Panc1 (cell line): ENCODE data around the gene RNASET2. TPM values are rescaled to one million over a fixed set of nuclear protein-coding genes. Genes with fewer than 3 reads are reported as not detected.

Experiments used
- ATAC-seq: fragments of 200-7000 bp; cut with Tn5 transposase; 2 replicates; pipeline ENCODE4 v1.9.1; 2020; ENCODE audit warnings: mild to moderate bottlenecking, moderate library complexity
- BruUV-seq: library from RNA; stranded (reverse); fragments of 400-500 nt; replicated peaks from 2 replicates; lab custom pipeline; 2021; lab: Mats Ljungman, UMichigan
- CTCF ChIA-PET: fragments of 300-600 bp; sonication (Branson Sonifier 250); formaldehyde crosslinking; loops from one replicate; lab custom pipeline; 2022; ENCODE audit warnings: antibody characterized with exemption; lab: Charles Lee
- POLR2A ChIA-PET: fragments of 300-600 bp; sonication (Branson Sonifier 250); formaldehyde crosslinking; loops from one replicate; lab custom pipeline; 2022; ENCODE audit warnings: antibody characterized with exemption; lab: Charles Lee
- DNase-seq: peaks from one replicate; pipeline ENCODE4 v3.0.0-alpha.2; 2010; ENCODE audit warnings: low read depth, low spot score
- H3K27ac ChIP-seq: 2 replicates; pipeline ENCODE4 v1.5.1; 2011; ENCODE audit warnings: mild to moderate bottlenecking, low read length, inconsistent platforms
- H3K27me3 ChIP-seq: fragments of 200-500 bp; sonication (Bioruptor generic); 2 replicates; pipeline ENCODE4 v1.6.0; 2014; ENCODE audit warnings: low read length, inconsistent platforms; ENCODE audit not compliant: control insufficient read depth, insufficient read depth
- H3K36me3 ChIP-seq: fragments of 200-500 bp; sonication (Bioruptor generic); 2 replicates; pipeline ENCODE4 v1.5.1; 2014; ENCODE audit warnings: inconsistent platforms, mild to moderate bottlenecking, low read length, moderate library complexity; ENCODE audit not compliant: control insufficient read depth, insufficient read depth
- H3K4me1 ChIP-seq: 2 replicates; pipeline ENCODE4 v1.5.1; 2011; ENCODE audit warnings: inconsistent platforms, mild to moderate bottlenecking, low read length, moderate library complexity; ENCODE audit not compliant: control insufficient read depth, insufficient read depth
- H3K4me3 ChIP-seq, 2 experiments: 2 replicates each; pipeline ENCODE4 v1.5.1; 2011 to 2012; ENCODE audit warnings: low read depth in 2 of 2, low read length in 2 of 2, mild to moderate bottlenecking in 2 of 2, inconsistent platforms in 1 of 2, moderate library complexity in 1 of 2
- H3K9me3 ChIP-seq: fragments of 200-500 bp; sonication (Bioruptor generic); 2 replicates; pipeline ENCODE4 v1.5.1; 2014; ENCODE audit warnings: low read depth, mild to moderate bottlenecking, inconsistent platforms, low read length, moderate library complexity; ENCODE audit not compliant: control insufficient read depth, insufficient read depth
- POLR2AphosphoS5 ChIP-seq: IDR thresholded peaks from 2 replicates; pipeline ENCODE4 v1.6.1; 2012; ENCODE audit warnings: mild to moderate bottlenecking, low read depth, low read length, moderate library complexity
- SIN3A ChIP-seq: IDR thresholded peaks from 2 replicates; pipeline ENCODE4 v1.6.1; 2012; ENCODE audit warnings: low read depth, mild to moderate bottlenecking, low read length, moderate library complexity, borderline replicate concordance; ENCODE audit not compliant: insufficient read depth
- TCF7L2 ChIP-seq: IDR thresholded peaks from 2 replicates; pipeline ENCODE4 v1.6.1; 2011; ENCODE audit warnings: mild to moderate bottlenecking, low read depth, low read length, inconsistent platforms
- in situ Hi-C: cut with HindIII; loops from 2 replicates; pipeline ENCODE4 v1.10.0; 2016; ENCODE audit warnings: low sequenced_read_pairs, low pct_unique_long_range_greater_than_20kb
- intact Hi-C: fragments of 100-400 bp; cut with micrococcal nuclease; formaldehyde crosslinking; loops from one replicate; pipeline ENCODE4 v1.10.0; 2022; ENCODE audit not compliant: unreplicated experiment
- total RNA-seq: library from RNA; stranded (reverse); gene quantifications from one replicate; pipeline ENCODE4 v1.2.1, GENCODE V29; 2021; ENCODE audit not compliant: unreplicated experiment
- TF ChIP-seq, protein P1 (sequence below): fragments of 450-650 bp; IDR thresholded peaks from 2 replicates; pipeline ENCODE4 v1.5.1; 2017; ENCODE audit warnings: mild to moderate bottlenecking
- TF ChIP-seq, protein P2 (sequence below), 2 experiments: IDR thresholded peaks; 2 replicates each; pipeline ENCODE4 v1.6.1; 2011 to 2012; ENCODE audit warnings: low read depth in 2 of 2, control low read depth in 1 of 2, low read length in 1 of 2, mild to moderate bottlenecking in 1 of 2, moderate library complexity in 1 of 2; ENCODE audit not compliant: insufficient read depth in 1 of 2

The RNASET2 gene
- total RNA-seq, 1 experiment from 2014 or later = 9.7 TPM

DNA sequence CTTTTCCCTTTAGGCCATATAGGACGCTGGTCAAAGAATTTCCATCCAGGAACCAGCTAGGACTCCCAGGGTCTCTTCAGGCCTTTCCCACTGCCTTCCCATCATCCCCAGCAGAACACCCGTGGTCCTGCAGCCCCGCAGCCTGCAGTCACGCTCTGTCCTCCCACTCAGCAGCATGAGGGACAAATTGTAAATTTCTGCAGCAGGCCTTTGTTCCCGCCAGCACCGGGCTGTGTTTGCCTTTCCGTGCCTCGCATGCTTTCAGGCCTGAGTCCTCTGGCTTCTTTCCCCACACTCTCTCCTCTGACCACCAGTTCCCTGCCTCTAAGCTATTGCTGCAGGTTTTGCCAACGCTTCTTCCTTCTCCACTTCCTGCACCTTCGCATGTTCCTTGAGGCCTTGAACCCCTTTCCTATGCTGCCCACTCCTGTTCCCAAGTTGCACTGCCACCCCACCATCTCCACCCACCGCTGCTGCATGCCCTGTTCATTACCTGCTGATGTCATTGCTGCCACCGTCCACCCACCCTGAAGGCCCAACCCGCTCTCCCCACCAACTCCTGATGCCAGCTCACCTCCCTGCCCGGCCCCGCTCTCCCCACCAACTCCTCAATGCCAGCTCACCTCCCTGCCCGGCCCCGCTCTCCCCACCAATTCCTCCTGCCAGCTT lies 49.8 kb downstream of the RNASET2 start:
- Histone ChIP-seq H3K4me3 (no peak overlapping the region), H3K27ac (no peak overlapping the region), H3K9me3 (no peaks in the 10 kb centered on the region), H3K36me3 (no peaks in the 10 kb centered on the region), H3K27me3 (peaks cover 4% of the 10 kb centered on the region; the same call in 1 of the 2 replicates), H3K4me1 (no peaks in the 10 kb centered on the region)
- DNase-seq (no peak), ATAC-seq (no peak)
- BruUV-seq = no TSS peak
- intact Hi-C loops (no loop called here), in situ Hi-C loops (no loop called here)
- POLR2A ChIA-PET = no interaction called here
- CTCF ChIA-PET = no interaction called here
- TF ChIP-seq TCF7L2 (no peak), POLR2AphosphoS5 (no peak), SIN3A (no peak)
- TF ChIP-seq, protein P1, sequence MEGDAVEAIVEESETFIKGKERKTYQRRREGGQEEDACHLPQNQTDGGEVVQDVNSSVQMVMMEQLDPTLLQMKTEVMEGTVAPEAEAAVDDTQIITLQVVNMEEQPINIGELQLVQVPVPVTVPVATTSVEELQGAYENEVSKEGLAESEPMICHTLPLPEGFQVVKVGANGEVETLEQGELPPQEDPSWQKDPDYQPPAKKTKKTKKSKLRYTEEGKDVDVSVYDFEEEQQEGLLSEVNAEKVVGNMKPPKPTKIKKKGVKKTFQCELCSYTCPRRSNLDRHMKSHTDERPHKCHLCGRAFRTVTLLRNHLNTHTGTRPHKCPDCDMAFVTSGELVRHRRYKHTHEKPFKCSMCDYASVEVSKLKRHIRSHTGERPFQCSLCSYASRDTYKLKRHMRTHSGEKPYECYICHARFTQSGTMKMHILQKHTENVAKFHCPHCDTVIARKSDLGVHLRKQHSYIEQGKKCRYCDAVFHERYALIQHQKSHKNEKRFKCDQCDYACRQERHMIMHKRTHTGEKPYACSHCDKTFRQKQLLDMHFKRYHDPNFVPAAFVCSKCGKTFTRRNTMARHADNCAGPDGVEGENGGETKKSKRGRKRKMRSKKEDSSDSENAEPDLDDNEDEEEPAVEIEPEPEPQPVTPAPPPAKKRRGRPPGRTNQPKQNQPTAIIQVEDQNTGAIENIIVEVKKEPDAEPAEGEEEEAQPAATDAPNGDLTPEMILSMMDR = no peak
- TF ChIP-seq, protein P2, sequence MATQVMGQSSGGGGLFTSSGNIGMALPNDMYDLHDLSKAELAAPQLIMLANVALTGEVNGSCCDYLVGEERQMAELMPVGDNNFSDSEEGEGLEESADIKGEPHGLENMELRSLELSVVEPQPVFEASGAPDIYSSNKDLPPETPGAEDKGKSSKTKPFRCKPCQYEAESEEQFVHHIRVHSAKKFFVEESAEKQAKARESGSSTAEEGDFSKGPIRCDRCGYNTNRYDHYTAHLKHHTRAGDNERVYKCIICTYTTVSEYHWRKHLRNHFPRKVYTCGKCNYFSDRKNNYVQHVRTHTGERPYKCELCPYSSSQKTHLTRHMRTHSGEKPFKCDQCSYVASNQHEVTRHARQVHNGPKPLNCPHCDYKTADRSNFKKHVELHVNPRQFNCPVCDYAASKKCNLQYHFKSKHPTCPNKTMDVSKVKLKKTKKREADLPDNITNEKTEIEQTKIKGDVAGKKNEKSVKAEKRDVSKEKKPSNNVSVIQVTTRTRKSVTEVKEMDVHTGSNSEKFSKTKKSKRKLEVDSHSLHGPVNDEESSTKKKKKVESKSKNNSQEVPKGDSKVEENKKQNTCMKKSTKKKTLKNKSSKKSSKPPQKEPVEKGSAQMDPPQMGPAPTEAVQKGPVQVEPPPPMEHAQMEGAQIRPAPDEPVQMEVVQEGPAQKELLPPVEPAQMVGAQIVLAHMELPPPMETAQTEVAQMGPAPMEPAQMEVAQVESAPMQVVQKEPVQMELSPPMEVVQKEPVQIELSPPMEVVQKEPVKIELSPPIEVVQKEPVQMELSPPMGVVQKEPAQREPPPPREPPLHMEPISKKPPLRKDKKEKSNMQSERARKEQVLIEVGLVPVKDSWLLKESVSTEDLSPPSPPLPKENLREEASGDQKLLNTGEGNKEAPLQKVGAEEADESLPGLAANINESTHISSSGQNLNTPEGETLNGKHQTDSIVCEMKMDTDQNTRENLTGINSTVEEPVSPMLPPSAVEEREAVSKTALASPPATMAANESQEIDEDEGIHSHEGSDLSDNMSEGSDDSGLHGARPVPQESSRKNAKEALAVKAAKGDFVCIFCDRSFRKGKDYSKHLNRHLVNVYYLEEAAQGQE (IDR thresholded peaks at IDR 0.05; ENCODE audit: insufficient read depth in 1 of 2, low read depth in 2 of 2, low read length in 1 of 2) = no peak

DNA sequence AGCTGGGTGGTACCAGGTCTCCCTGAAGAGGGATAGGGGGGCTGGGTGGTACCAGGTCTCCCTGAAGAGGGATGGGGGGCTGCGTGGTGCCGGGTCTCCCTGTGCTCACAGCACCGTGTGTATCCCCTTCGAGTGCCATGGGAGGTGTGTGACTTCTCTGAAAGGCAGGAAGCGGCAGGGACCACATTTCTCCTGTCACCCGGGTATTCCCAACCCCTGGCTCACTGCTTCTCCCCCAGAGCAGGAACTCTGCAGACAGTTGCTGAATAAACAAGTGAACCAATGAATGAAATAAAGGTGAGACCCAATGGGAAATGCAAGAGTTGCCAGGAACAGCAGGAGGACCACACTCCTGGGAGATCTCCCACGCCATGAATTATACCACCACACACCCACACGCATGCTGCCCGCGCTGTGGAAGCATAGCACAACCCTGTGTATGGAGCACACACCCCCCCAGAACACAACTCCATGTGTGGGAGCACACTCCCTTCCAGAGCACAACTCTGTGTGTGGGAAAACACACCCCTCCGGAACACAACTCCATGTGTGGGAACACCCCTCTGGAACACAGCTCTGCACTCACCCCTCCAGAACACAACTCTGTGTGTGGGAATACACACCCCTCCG lies 50.7 kb downstream of the RNASET2 start:
- ChIA-PET POLR2A (no interaction called here), CTCF (no interaction called here)
- DNase-seq (no peak), ATAC-seq (no peak)
- no peaks in the 10 kb centered on the region for H3K9me3 ChIP-seq
- intact Hi-C loops = no loop called here
- TF ChIP-seq, protein P2 (IDR thresholded peaks at IDR 0.05; ENCODE audit: insufficient read depth in 1 of 2, low read depth in 2 of 2, low read length in 1 of 2) = no peak
- no peak for TF ChIP-seq POLR2AphosphoS5
- TF ChIP-seq SIN3A = no peak
- no peak for TF ChIP-seq TCF7L2
- BruUV-seq = no TSS peak
- H3K27me3 ChIP-seq = peaks cover 2% of the 10 kb centered on the region; the same call in 1 of the 2 replicates
- no peaks in the 10 kb centered on the region for H3K36me3 ChIP-seq
- no peak overlapping the region for H3K4me3 ChIP-seq
- H3K27ac ChIP-seq = no peak overlapping the region
- in situ Hi-C loops = no loop called here
- H3K4me1 ChIP-seq = no peaks in the 10 kb centered on the region
